ENCODE measurements around the gene AGR2. TPM values are rescaled to one million over a fixed set of nuclear protein-coding genes. Genes with fewer than 3 reads are reported as not detected.

Gene AGR2
- total and polyA plus RNA-seq, 2 of the 4 experiments (the other 2 are of a cell fraction) = not detected

DNA sequence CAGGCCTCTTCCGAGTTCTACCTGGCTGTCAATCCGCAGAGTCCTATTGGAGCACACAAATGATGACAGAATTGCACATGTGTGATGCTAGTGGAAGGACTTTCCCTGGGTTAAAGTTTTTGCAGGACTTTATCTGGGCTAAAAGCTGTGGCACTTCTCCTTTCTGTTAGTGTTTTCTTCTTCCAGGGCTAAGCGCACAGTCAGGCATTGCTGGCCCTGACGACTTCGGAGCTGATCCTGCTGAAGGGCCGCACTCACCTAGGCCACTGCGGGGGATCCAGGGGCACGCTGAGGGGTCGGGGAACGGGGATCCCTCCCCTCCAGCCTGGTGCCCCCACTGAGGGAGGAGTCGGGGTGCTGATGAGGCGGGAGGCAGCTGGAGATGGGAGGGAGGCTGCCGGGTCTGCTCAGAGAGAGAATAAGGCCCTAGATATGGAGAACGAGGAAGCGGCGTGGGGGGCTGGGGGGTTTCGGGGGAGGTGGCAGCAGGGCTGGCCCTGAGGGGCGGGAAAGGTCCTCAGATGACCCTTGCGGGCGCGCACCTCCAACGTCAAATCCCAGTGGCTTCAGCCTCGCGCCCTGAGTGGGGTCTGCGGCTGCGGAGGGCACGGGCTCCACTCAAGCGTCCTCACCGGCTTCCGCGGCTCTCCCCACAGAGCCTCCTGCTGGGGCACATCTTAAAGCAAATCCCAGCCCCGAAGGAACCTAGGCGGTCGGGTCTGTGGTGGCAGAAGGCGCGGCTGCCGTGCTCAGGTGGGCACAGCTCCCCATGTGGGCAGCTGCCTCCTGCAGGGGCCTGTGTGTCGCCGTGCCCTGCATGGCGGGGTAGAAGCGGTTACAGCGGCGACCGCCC, 46.0 kb upstream of the AGR2 start:
- Histone ChIP-seq H2AFZ (replicated peaks; ENCODE audit: low read length, poor library complexity) (no peak overlapping the region), H3K4me2 (ENCODE audit: low read depth, low read length) (no peak overlapping the region), H2BK120ac (ENCODE audit: low read depth, low read length) (no peak overlapping the region), H3K4me1 (ENCODE audit: control insufficient read depth, insufficient read depth, low read length) (peaks cover 3% of the 10 kb centered on the region), H3K27me3 (ENCODE audit: control insufficient read depth, insufficient read depth, low read length) (peaks cover 2% of the 10 kb centered on the region; the same call in 1 of the 2 replicates), H4K20me1 (ENCODE audit: insufficient read depth, low read length) (no peaks in the 10 kb centered on the region), H4K91ac (ENCODE audit: insufficient read depth, low read depth, low read length) (no peak overlapping the region), H4K8ac (ENCODE audit: low read depth in 2 of 2, low read length in 2 of 2) (no peak overlapping the region), H2BK5ac (ENCODE audit: low read depth, low read length, poor library complexity, severe bottlenecking) (no peak overlapping the region), H3K23ac (ENCODE audit: low read depth, low read length) (no peak overlapping the region), H2AK5ac (ENCODE audit: low read depth, low read length) (no peak overlapping the region), H3K14ac (replicated peaks; ENCODE audit: low read depth, low read length) (no peak overlapping the region), H3K4me3 (ENCODE audit: insufficient read depth, low read depth, low read length) (no peak overlapping the region), H2BK15ac (ENCODE audit: low read depth, low read length) (no peak overlapping the region), H3K27ac (ENCODE audit: insufficient read depth, low read length) (no peak overlapping the region), H2AK9ac (replicated peaks; ENCODE audit: low read depth, low read length, poor library complexity) (no peak overlapping the region), H3K36me3 (ENCODE audit: control insufficient read depth, insufficient read depth, low read length) (no peaks in the 10 kb centered on the region), H2BK20ac (ENCODE audit: low read depth, low read length) (no peak overlapping the region), H3K79me1 (ENCODE audit: low read depth in 1 of 2, low read length in 2 of 2) (no peaks in the 10 kb centered on the region), H3K9me3 (ENCODE audit: control insufficient read depth, insufficient read depth, low read length) (no peaks in the 10 kb centered on the region), H3K18ac (ENCODE audit: low read depth, low read length) (no peak overlapping the region), H3K9ac (ENCODE audit: low read depth, low read length) (no peak overlapping the region), H3K4ac (ENCODE audit: low read depth, low read length) (no peak overlapping the region), H4K5ac (ENCODE audit: low read depth, low read length) (no peak overlapping the region), H3K56ac (ENCODE audit: extremely low read depth, insufficient read depth, low read length) (no peak overlapping the region), H3K9me1 (ENCODE audit: insufficient read depth, low read length) (no peaks in the 10 kb centered on the region)
- ChIA-PET CTCF (no interaction called here), POLR2A (ENCODE audit: unreplicated experiment) (no interaction called here)
- intact Hi-C loops (cut with micrococcal nuclease) (no loop called here), in situ Hi-C loops (cut with MboI; ENCODE audit: low sequenced_read_pairs) (no loop called here), dilution Hi-C loops (cut with HindIII; ENCODE audit: low sequenced_read_pairs, unreplicated experiment) (no loop called here)
- no peak for ATAC-seq (ENCODE audit: low read depth)
- DNase-seq = no peak
- no TSS peak for BruUV-seq (replicated peaks)
- 73% methylated on average over 3 of the region's 44 CpGs; no CpG with 5 or more reads in 1 of the 2 experiments for WGBS, 2 experiments (ENCODE audit: extremely low coverage in 2 of 2, insufficient read length in 1 of 2)
- TF ChIP-seq, protein P1, sequence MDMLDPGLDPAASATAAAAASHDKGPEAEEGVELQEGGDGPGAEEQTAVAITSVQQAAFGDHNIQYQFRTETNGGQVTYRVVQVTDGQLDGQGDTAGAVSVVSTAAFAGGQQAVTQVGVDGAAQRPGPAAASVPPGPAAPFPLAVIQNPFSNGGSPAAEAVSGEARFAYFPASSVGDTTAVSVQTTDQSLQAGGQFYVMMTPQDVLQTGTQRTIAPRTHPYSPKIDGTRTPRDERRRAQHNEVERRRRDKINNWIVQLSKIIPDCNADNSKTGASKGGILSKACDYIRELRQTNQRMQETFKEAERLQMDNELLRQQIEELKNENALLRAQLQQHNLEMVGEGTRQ (IDR thresholded peaks at IDR 0.05; ENCODE audit: low read depth, low read length) = no peak
- TF ChIP-seq, protein P2, sequence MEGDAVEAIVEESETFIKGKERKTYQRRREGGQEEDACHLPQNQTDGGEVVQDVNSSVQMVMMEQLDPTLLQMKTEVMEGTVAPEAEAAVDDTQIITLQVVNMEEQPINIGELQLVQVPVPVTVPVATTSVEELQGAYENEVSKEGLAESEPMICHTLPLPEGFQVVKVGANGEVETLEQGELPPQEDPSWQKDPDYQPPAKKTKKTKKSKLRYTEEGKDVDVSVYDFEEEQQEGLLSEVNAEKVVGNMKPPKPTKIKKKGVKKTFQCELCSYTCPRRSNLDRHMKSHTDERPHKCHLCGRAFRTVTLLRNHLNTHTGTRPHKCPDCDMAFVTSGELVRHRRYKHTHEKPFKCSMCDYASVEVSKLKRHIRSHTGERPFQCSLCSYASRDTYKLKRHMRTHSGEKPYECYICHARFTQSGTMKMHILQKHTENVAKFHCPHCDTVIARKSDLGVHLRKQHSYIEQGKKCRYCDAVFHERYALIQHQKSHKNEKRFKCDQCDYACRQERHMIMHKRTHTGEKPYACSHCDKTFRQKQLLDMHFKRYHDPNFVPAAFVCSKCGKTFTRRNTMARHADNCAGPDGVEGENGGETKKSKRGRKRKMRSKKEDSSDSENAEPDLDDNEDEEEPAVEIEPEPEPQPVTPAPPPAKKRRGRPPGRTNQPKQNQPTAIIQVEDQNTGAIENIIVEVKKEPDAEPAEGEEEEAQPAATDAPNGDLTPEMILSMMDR (conservative IDR thresholded peaks at IDR 0.05; ENCODE audit: low read depth, low read length) = no peak
- TF ChIP-seq BHLHE40 (IDR thresholded peaks at IDR 0.05; ENCODE audit: low read depth, low read length) = no peak
- no peak for TF ChIP-seq MAZ (IDR thresholded peaks at IDR 0.05; ENCODE audit: borderline replicate concordance, low read depth, low read length)
- TF ChIP-seq, protein P3, sequence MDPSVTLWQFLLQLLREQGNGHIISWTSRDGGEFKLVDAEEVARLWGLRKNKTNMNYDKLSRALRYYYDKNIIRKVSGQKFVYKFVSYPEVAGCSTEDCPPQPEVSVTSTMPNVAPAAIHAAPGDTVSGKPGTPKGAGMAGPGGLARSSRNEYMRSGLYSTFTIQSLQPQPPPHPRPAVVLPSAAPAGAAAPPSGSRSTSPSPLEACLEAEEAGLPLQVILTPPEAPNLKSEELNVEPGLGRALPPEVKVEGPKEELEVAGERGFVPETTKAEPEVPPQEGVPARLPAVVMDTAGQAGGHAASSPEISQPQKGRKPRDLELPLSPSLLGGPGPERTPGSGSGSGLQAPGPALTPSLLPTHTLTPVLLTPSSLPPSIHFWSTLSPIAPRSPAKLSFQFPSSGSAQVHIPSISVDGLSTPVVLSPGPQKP (IDR thresholded peaks at IDR 0.05; ENCODE audit: borderline replicate concordance, low read depth, low read length) = no peak
- TF ChIP-seq MXI1 (IDR thresholded peaks at IDR 0.05; ENCODE audit: borderline replicate concordance, low read depth, low read length) = no peak
- TF ChIP-seq CEBPB (IDR thresholded peaks at IDR 0.05; ENCODE audit: low read depth, low read length) = no peak
- no peak for TF ChIP-seq RAD21 (IDR thresholded peaks at IDR 0.05; ENCODE audit: low read length)
- TF ChIP-seq CHD1 (IDR thresholded peaks at IDR 0.05; ENCODE audit: low read depth, low read length) = no peak
- TF ChIP-seq SMC3 (IDR thresholded peaks at IDR 0.05; ENCODE audit: low read depth, low read length) = no peak
- TF ChIP-seq FOS (IDR thresholded peaks at IDR 0.05; ENCODE audit: low read depth, low read length) = no peak
- TF ChIP-seq RFX5 (IDR thresholded peaks at IDR 0.05; ENCODE audit: low read depth, low read length) = no peak
- TF ChIP-seq MAFK (IDR thresholded peaks at IDR 0.05; ENCODE audit: low read depth, low read length) = no peak
- TF ChIP-seq NFE2L2 (IDR thresholded peaks at IDR 0.05; ENCODE audit: low read depth, low read length) = no peak
- TF ChIP-seq POLR2A (IDR thresholded peaks at IDR 0.05; ENCODE audit: low read depth, low read length) = no peak
